DMS79 treated with DMSO at 0.1 percent for 48 hours (cell line): ENCODE data around the gene FHL3.
"Not testable (repeated sequence)": the region's sequence is repeated elsewhere in the genome, so short reads cannot be mapped to it uniquely, and the experiment has no call there.

Source experiments
- DNase-seq: peaks from one replicate; lab custom pipeline; 2025; lab: John Stamatoyannopoulos, UW

FHL3 gene

GRCh38 chr1:37987679-37988078 is 17.6 kb downstream of the FHL3 start:
- no peak for DNase-seq

- DNase-seq: no peak
Measured at GRCh38 chr1:37983546-37983945, 21.8 kb downstream of the FHL3 start.

GRCh38 chr1:37978541-37978940 is 26.8 kb downstream of the FHL3 start:
- no peak for DNase-seq

- DNase-seq: peak; percentile 18
Measured at GRCh38 chr1:37975083-37975482, 30.2 kb downstream of the FHL3 start.

- no peak for DNase-seq
Measured at GRCh38 chr1:37974567-37974966, 30.7 kb downstream of the FHL3 start.

- not testable (repeated sequence) for DNase-seq
Measured at GRCh38 chr1:37973684-37974083, 31.6 kb downstream of the FHL3 start.

GRCh38 chr1:37965301-37965700 is 40.0 kb downstream of the FHL3 start:
- no peak for DNase-seq

- DNase-seq: not testable (repeated sequence)
Measured at GRCh38 chr1:37964106-37964505, 41.2 kb downstream of the FHL3 start.

GRCh38 chr1:37958690-37959089 is 46.6 kb downstream of the FHL3 start:
- DNase-seq: no peak

- DNase-seq: no peak
Measured at GRCh38 chr1:37955685-37956084, 49.6 kb downstream of the FHL3 start.

GRCh38 chr1:37954316-37954971 is 50.9 kb downstream of the FHL3 start:
- DNase-seq: peak; percentile 8

- no peak for DNase-seq
Measured at GRCh38 chr1:37952738-37953137, 52.6 kb downstream of the FHL3 start.

- no peak for DNase-seq
Measured at GRCh38 chr1:37951783-37952624, 53.3 kb downstream of the FHL3 start.

- DNase-seq: no peak
Measured at GRCh38 chr1:37951041-37951782, 54.1 kb downstream of the FHL3 start.

- DNase-seq: no peak
Measured at GRCh38 chr1:37949524-37950152, 55.7 kb downstream of the FHL3 start.

- DNase-seq: no peak
Measured at GRCh38 chr1:37948841-37949240, 56.5 kb downstream of the FHL3 start.

- DNase-seq: no peak
Measured at GRCh38 chr1:37948166-37948565, 57.1 kb downstream of the FHL3 start.

- DNase-seq: no peak
Measured at GRCh38 chr1:37947364-37947763, 58.0 kb downstream of the FHL3 start.
